H9 (cell line): ENCODE data around the gene PJVK. TPM values are rescaled to one million over a fixed set of nuclear protein-coding genes. Genes with fewer than 3 reads are reported as not detected.

Experiments
- DNase-seq: peaks from one replicate; pipeline ENCODE4 v3.0.0-alpha.2; 2017
- H2AFZ ChIP-seq: one replicate; pipeline ENCODE4 v1.6.1; 2013; ENCODE audit warnings: mild to moderate bottlenecking, low read length, control low read depth, moderate library complexity
- H2AK5ac ChIP-seq: 2 replicates; pipeline ENCODE4 v1.6.1; 2013; ENCODE audit warnings: low read length, control low read depth, mixed read lengths; ENCODE audit not compliant: insufficient read length
- H2BK120ac ChIP-seq: one replicate; pipeline ENCODE4 v1.6.1; 2013; ENCODE audit warnings: low read depth, mild to moderate bottlenecking, low read length, control low read depth, inconsistent platforms; ENCODE audit not compliant: poor library complexity, severe bottlenecking
- H2BK12ac ChIP-seq: 2 replicates; pipeline ENCODE4 v1.6.1; 2013; ENCODE audit warnings: low read length, control low read depth, mixed read lengths, low read depth; ENCODE audit not compliant: insufficient read length
- H2BK15ac ChIP-seq: 2 replicates; pipeline ENCODE4 v1.6.1; 2013; ENCODE audit warnings: low read depth, low read length, control low read depth
- H2BK20ac ChIP-seq: one replicate; pipeline ENCODE4 v1.6.1; 2013; ENCODE audit warnings: low read depth, mild to moderate bottlenecking, low read length, control low read depth, inconsistent platforms; ENCODE audit not compliant: poor library complexity, severe bottlenecking
- H2BK5ac ChIP-seq: 2 replicates; pipeline ENCODE4 v1.6.1; 2013; ENCODE audit warnings: low read length, control low read depth, mixed read lengths; ENCODE audit not compliant: insufficient read length
- H3K14ac ChIP-seq: 2 replicates; pipeline ENCODE4 v1.6.1; 2013; ENCODE audit warnings: low read length, control low read depth; ENCODE audit not compliant: insufficient read depth
- H3K18ac ChIP-seq: 2 replicates; pipeline ENCODE4 v1.6.1; 2013; ENCODE audit warnings: low read depth, mild to moderate bottlenecking, mixed read lengths, low read length, control low read depth; ENCODE audit not compliant: insufficient read length
- H3K23ac ChIP-seq: 2 replicates; pipeline ENCODE4 v1.6.1; 2013; ENCODE audit warnings: low read length, control low read depth, mixed read lengths, low read depth; ENCODE audit not compliant: insufficient read length
- H3K23me2 ChIP-seq: 2 replicates; pipeline ENCODE4 v1.6.1; 2013; ENCODE audit warnings: low read depth, mild to moderate bottlenecking, mixed read lengths, low read length, control low read depth; ENCODE audit not compliant: insufficient read length, poor library complexity, severe bottlenecking
- H3K27ac ChIP-seq: 2 replicates; pipeline ENCODE4 v1.5.1; 2013; ENCODE audit warnings: low read length, control low read depth, mixed read lengths, low read depth; ENCODE audit not compliant: insufficient read length
- H3K27me3 ChIP-seq: 2 replicates; pipeline ENCODE4 v1.6.1; 2013; ENCODE audit warnings: low read length, control low read depth, inconsistent platforms; ENCODE audit not compliant: insufficient read depth
- H3K4ac ChIP-seq: 2 replicates; pipeline ENCODE4 v1.6.1; 2013; ENCODE audit warnings: low read depth, mild to moderate bottlenecking, control low read depth, inconsistent platforms, low read length, moderate library complexity
- H3K4me1 ChIP-seq: 2 replicates; pipeline ENCODE4 v1.6.1; 2013; ENCODE audit warnings: low read length, control low read depth, inconsistent platforms; ENCODE audit not compliant: insufficient read depth
- H3K4me2 ChIP-seq: 2 replicates; pipeline ENCODE4 v1.6.1; 2013; ENCODE audit warnings: low read length, control low read depth, mixed read lengths; ENCODE audit not compliant: insufficient read length, insufficient read depth
- H3K56ac ChIP-seq: 2 replicates; pipeline ENCODE4 v1.6.1; 2013; ENCODE audit warnings: low read depth, mild to moderate bottlenecking, mixed read lengths, low read length, control low read depth; ENCODE audit not compliant: insufficient read length
- H3K79me1 ChIP-seq: 2 replicates; pipeline ENCODE4 v1.6.1; 2013; ENCODE audit warnings: low read depth, mild to moderate bottlenecking, moderate library complexity, low read length, control low read depth, inconsistent platforms; ENCODE audit not compliant: insufficient read depth, poor library complexity, severe bottlenecking
- H3K79me2 ChIP-seq: 2 replicates; pipeline ENCODE4 v1.6.1; 2013; ENCODE audit warnings: low read length, control low read depth, inconsistent platforms; ENCODE audit not compliant: insufficient read depth
- H3K9ac ChIP-seq: 2 replicates; pipeline ENCODE4 v1.6.1; 2013; ENCODE audit warnings: low read length, control low read depth, mixed read lengths; ENCODE audit not compliant: insufficient read length; ENCODE audit errors: extremely low read depth
- H3K9me3 ChIP-seq: one replicate; pipeline ENCODE4 v1.6.1; 2013; ENCODE audit warnings: low read depth, low read length, inconsistent platforms; ENCODE audit not compliant: control insufficient read depth
- H3T11ph ChIP-seq: one replicate; pipeline ENCODE4 v1.6.1; 2013; ENCODE audit warnings: mild to moderate bottlenecking, low read length, control low read depth, inconsistent platforms
- H4K20me1 ChIP-seq: one replicate; pipeline ENCODE4 v1.6.1; 2013; ENCODE audit not compliant: control insufficient read depth, insufficient read length, insufficient read depth
- H4K5ac ChIP-seq: 2 replicates; pipeline ENCODE4 v1.6.1; 2013; ENCODE audit warnings: low read depth, mild to moderate bottlenecking, mixed read lengths, low read length, control low read depth; ENCODE audit not compliant: insufficient read length
- H4K8ac ChIP-seq: replicated peaks from 2 replicates; pipeline ENCODE4 v1.6.1; 2013; ENCODE audit warnings: low read length, control low read depth, mixed read lengths, low read depth; ENCODE audit not compliant: insufficient read length
- H4K91ac ChIP-seq: 2 replicates; pipeline ENCODE4 v1.6.1; 2013; ENCODE audit warnings: low read depth, mild to moderate bottlenecking, moderate library complexity, mixed read lengths, low read length, control low read depth; ENCODE audit not compliant: insufficient read length
- H3K27ac Mint-ChIP-seq, 3 experiments: 2 replicates in 2 of 3; 3 replicates in 1 of 3; pipeline ENCODE4 v1.8.0; 2020 to 2021; ENCODE audit warnings: mixed read lengths in 3 of 3, mild to moderate bottlenecking in 1 of 3, moderate library complexity in 1 of 3
- H3K27me3 Mint-ChIP-seq: 2 replicates; pipeline ENCODE4 v1.8.0; 2021; ENCODE audit warnings: low read depth, mild to moderate bottlenecking, moderate library complexity, mixed read lengths
- H3K36me3 Mint-ChIP-seq, 3 experiments: 2 replicates in 2 of 3; 3 replicates in 1 of 3; pipeline ENCODE4 v1.8.0; 2020 to 2021; ENCODE audit warnings: low read depth in 3 of 3, mixed read lengths in 3 of 3; ENCODE audit not compliant: insufficient read depth in 1 of 3
- H3K4me1 Mint-ChIP-seq, 2 experiments: 2 replicates each; pipeline ENCODE4 v1.8.0; 2020; ENCODE audit warnings: mixed read lengths in 2 of 2
- H3K4me3 Mint-ChIP-seq, 2 experiments: 2 replicates in 1 of 2; 3 replicates in 1 of 2; pipeline ENCODE4 v1.8.0; 2020 to 2021; ENCODE audit warnings: mild to moderate bottlenecking in 2 of 2, mixed read lengths in 2 of 2, moderate library complexity in 1 of 2
- H3K9me3 Mint-ChIP-seq, 2 experiments: 2 replicates in 1 of 2; 3 replicates in 1 of 2; pipeline ENCODE4 v1.8.0; 2020; ENCODE audit warnings: mild to moderate bottlenecking in 2 of 2, mixed read lengths in 2 of 2, moderate library complexity in 1 of 2
- CTCF ChIP-seq: fragments of 200-600 bp; sonication (generic); conservative IDR thresholded peaks from 3 replicates; pipeline ENCODE4 v1.8.0; 2021; ENCODE audit warnings: antibody characterized with exemption, mild to moderate bottlenecking
- WGBS: extraction: QIAGEN DNeasy Blood & Tissue Kit; methylation state at CpG from one replicate; pipeline ENCODE4 v1.1.7; 2013; ENCODE audit warnings: missing lambda C conversion rate, low lambda C conversion rate, mixed read lengths; ENCODE audit not compliant: insufficient read length; ENCODE audit errors: extremely low coverage; 5-methylcytosine and 5-hydroxymethylcytosine counted together
- total RNA-seq: library from RNA; stranded (reverse); gene quantifications from 2 replicates; pipeline ENCODE4 v1.2.1, GENCODE V29; 2021

PJVK gene
- total RNA-seq, 1 experiment from 2014 or later = 4.7 TPM

GRCh38 chr2:178414266-178415247 lies 36.6 kb upstream of the PJVK start:
- Histone ChIP-seq H3K4ac (no peak overlapping the region), H3K14ac (no peak overlapping the region; the same call in 1 of the 2 replicates), H3K9ac (peak overlapping the region; percentile 77), H3K27ac (peak overlapping the region; percentile 47), H3T11ph (no peak overlapping the region), H2AFZ (peak overlapping the region; percentile 79), H3K23me2 (peaks cover 3% of the 10 kb centered on the region), H3K23ac (no peak overlapping the region), H2BK5ac (no peak overlapping the region), H3K56ac (no peak overlapping the region), H2AK5ac (no peak overlapping the region), H3K79me2 (no peaks in the 10 kb centered on the region), H3K9me3 (no peaks in the 10 kb centered on the region), H4K91ac (no peak overlapping the region), H3K4me2 (peak overlapping the region; percentile 80), H3K4me1 (no peaks in the 10 kb centered on the region), H2BK20ac (no peak overlapping the region), H2BK15ac (no peak overlapping the region), H4K8ac (no peak overlapping the region), H2BK120ac (no peak overlapping the region), H3K27me3 (no peaks in the 10 kb centered on the region), H4K20me1 (no peaks in the 10 kb centered on the region), H2BK12ac (no peak overlapping the region), H3K79me1 (no peaks in the 10 kb centered on the region), H4K5ac (no peak overlapping the region), H3K18ac (no peak overlapping the region)
- peak; percentile 93 for TF ChIP-seq CTCF
- Mint-ChIP-seq H3K4me1 (peaks cover 10 to 16% of the 10 kb centered on the region in 2 experiments), H3K36me3 (no peaks in the 10 kb centered on the region), H3K9me3 (no peaks in the 10 kb centered on the region), H3K27ac (peak overlapping the region in 2 of 3 experiments; percentile 31 to 97; a peak in 3 of 7 replicates), H3K27me3 (no peaks in the 10 kb centered on the region), H3K4me3 (peak overlapping the region; percentile 87 to 89)
- DNase-seq = peak; percentile 91
- no CpG with 5 or more reads among the region's 21 CpGs for WGBS
